ENCODE measurements around the gene ATRIP.

GRCh38 chr3:48402281-48402732, 44.2 kb upstream of the ATRIP start:
- TF ChIP-seq CTCF (conservative IDR thresholded peaks at IDR 0.05; ENCODE audit: low read length) (no peak), EZH2phosphoT487 (IDR thresholded peaks at IDR 0.05; ENCODE audit: borderline replicate concordance, low read depth, low read length) (no peak)

All from OCI-LY7 (cell line).